ENCODE measurements around the gene LCE6A. TPM values are rescaled to one million over a fixed set of nuclear protein-coding genes. Genes with fewer than 3 reads are reported as not detected.

LCE6A gene
- polyA plus RNA-seq, 12 donors: not detected

DNA sequence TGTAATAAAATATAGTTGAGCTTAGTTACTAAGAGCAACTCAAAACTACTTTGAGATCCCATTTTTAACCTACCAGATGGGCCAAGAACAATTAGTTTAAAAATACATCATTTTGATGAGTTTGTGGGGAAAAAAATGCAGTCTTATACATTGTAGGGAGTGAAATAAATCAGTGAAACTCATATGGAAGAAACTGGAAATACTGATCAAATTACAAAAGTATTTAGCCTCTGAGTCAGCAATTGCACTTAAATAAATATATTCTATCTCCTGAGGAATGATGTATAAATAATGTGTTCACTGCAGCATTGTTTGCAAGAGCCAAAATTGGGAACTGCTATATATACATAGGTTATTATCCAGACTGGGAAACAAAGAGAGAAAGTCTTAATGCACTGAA lies 30.8 kb downstream of the LCE6A start:
- no peak for DNase-seq

DNA sequence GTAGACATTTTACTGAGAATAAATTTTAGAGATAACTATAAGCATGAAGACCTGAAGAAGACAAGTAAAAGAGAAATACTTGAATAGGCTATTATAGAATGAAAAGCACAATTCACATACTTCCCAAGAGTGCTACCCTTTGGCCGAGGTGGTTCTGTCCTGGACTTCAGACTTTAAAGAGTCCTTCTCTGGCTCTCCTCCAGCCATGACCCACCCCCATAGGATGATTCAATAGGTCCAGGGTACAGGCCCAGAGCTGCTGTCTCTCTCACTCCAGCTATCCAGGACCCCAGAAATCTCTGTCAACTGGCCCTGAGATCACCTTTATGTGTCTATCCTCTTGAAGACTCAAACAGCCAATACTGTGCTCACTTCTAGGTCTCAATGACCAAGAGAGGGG lies 34.2 kb downstream of the LCE6A start:
- no peak for DNase-seq

DNA sequence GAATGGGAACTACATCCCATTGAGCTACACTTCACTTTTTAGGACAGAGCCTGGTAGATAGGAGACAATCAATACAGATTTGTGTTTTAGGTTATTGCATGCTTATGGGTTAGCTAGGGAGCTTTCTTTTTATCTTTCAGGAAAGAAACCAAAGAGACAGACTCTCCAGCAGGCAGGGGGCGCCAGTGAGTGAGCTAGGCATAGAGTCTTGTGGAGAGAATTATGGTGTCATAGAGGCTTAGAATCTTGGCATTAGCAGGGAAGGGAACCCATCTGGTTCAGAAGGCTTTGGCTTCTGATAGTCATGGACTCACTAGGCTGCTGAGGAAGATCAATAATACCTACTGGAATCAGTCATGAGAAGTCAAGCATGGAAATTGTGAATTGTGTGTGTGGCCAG lies 35.4 kb downstream of the LCE6A start, which contains the start of gene SMCP:
Gene SMCP, plus strand, starts transcription at position 281 of the 400 bp plus-strand sequence. CDS start 6,101 bp downstream, outside the sequence.
- no peak for DNase-seq

DNA sequence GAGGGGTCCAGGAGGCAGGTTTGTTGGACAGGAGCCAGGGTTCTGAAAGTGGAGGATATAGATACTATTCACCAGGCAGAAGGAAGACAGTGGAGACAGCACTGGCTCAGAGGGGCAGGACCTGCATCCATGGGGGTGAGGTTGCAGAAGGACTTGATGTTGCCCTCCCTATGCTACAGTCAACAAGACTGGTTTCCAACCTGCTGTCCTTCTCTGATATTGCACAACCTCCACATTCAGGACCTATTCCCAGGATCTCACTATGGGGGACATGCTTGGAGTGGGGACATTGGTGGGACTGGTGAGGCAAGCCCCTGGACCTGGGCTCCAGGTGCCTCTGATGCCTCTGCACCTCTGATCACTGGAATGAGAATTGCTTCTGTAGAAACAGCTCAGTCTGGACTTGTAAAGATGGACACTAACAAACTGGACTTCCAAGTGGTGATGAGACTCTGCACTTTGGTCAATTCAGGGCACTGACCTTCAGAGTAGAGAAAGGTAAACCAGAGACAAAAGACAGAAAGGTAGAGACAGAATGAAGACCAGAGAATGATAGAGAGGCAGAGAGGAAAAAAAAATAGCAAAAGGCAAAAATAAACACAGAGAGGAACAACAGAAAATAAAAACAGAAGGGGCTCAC lies 37.0 kb downstream of the LCE6A start:
- DNase-seq: no peak

DNA sequence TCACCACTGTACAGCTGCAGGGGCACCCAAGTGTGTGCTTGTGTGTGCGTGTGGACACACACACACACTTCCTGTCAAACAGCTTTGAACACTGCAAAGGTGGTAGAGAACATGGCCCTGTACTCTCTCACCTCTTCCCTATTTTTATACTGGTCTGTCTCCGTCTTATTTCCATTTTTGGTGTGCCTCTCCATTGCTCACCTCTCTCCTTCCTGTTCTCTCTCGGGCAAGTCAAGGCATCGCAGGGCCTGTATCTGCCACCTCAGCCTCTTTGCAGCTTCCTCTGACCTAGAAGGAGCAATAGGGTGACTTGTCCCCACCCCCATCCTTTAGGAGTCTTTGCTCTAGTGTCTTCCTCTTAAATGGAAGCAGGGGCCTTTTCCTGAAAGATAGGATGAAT lies 37.7 kb downstream of the LCE6A start:
- DNase-seq: no peak

DNA sequence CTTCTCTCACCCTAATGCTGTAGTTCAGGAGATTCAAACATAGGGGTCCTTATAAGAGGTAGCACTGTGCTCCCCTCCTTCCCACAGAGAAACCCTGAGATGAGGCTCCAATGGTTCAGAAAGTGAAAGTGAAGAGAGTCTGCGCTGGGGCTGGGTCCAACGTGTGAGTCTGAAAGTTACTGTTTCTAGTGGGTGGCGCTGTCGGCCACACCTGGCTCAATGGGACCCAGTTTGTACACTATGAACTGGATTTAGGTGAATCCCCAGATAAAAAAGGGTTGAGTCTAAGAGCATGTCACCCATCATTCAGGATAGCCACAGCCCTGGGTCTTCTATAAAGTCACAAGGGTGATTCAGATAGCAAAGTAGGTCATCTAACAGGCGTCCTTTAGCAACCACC lies 38.3 kb downstream of the LCE6A start:
- no peak for DNase-seq

DNA sequence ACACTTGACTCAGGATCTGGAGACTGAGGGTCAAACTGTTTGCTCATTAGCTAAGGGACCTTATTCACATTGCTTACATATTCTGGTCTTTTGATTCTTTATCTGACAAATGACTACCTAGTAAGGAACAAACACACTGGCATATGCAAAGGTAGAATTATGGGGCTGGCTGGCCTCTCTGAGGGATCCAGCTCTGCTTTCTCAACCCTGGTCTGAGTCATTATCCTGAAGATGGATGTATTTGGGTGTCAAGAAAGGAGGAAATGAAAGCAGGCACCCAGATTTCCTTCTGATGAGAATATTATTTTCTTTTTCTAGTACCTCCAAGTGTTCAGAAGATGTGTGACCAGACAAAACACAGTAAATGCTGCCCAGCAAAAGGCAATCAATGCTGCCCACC lies 41.4 kb downstream of the LCE6A start:
- DNase-seq: no peak

DNA sequence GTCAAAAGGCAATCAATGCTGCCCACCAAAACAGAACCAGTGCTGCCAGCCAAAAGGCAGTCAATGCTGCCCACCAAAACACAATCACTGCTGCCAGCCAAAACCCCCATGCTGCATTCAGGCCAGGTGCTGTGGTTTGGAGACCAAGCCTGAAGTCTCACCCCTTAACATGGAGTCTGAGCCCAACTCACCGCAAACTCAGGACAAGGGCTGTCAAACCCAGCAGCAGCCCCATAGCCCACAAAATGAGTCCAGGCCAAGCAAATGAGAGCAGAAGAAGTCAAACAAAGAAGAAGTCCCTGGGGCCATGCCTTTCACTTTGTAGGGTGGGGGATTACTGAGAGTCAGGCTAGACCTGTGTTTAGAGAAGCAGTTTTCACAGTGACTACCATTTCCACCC lies 41.9 kb downstream of the LCE6A start:
- DNase-seq: no peak

DNA sequence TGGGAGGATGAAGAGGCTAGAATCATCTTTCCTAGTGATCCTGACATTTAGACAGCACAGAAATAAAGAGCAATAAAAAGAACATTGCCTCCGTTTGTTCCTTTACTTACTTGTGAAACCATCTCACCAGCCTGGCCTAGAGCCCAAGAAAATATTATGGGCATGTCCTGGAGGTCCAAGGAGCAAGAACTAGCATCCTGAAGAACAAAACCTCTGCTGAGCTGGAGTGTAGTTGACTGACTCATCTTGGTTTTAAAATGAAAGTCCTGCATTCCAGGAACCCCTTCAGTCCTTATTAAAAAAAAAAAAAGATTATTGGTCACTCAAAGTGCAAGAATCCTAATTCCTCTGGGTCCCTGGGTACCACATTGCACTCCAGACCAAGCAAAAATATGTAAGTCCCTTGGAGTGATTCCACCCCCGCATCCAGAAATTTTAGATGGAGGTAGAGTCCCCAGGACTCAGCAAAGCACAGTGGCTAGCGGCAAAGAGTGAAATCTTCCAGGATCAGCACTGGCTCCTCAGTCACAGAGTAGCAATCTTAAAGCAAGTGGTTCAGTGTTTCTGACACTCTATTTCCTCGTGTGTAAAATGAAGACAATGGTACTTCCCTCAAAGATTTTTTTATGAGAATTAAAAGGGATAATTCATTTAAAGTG lies 42.4 kb downstream of the LCE6A start:
- DNase-seq: no peak

DNA sequence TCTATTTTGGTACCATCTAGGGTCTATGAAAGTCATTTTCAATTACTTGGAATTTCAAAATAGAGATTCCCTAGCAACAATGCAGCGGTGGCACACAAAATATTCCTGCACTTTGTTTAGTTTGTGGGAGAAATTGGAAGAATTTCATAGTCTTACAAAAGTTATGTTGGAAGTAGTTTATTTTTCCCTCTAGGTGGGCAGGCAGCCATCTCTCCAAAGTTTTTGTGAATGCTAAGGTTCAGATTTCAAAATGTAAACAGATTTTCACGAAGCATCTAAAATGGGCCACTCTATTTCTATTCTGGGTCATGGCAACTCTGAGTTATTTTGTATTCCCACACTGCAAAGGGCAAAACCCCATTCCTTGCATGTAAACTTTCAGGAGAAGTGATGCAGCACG lies 43.4 kb downstream of the LCE6A start:
- no peak for DNase-seq

DNA sequence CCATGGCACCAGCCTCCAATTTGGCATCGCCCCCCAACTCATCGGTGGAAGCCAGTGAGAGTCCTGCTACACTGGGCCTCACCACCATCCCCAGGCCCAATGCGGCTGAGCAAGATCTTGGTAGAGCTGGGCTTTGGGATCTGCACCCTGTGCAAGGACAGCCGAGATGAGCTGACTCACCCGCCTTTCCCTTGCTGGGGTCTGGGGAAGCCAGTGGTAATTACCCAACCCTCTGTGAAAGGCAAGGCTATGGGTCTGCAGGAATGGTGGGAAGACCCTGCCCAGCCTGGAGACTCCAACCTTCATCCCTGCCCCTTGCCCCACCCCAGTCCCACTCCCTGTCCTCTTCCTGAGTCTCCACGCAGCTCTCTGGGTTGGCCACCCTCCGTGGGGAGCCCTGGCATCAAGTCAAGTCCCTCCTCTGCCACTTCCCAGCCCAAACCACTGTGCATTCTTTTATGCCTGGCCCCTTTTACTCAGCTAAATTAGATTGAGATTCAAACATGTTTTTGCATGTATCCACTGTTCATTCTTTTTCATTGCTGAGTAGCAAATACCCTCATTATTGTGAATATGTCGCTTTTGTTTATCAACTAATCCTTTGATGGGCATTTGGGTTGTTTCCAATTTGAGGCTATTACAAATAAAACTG lies 44.2 kb downstream of the LCE6A start:
- no peak for DNase-seq

DNA sequence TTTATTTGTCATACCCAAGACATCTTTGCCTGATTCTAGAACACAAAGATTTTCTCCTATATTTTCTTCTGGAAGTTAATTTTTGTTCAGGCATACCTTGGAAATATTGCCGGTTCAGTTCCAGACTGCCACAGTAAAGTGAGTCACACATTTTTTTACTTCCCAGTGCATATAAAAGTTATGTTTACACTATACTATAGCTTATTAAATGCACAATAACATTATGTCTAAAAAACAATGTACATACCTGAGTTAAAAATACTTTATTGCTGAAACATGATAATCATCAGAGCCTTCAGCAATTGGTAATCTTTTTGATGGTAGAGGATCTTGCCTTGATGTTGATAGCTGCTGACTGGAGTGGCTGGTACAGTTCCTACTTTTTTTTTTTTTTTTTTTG lies 45.5 kb downstream of the LCE6A start:
- DNase-seq: no peak

Other genes with a start within 250 kb of the LCE6A start
- gene LCE3C, start 242.6 kb upstream of the LCE6A start, polyA plus RNA-seq (ENCODE audit: insufficient read length in 12 of 12): not detected
- gene LCE3B, start 229.0 kb upstream of the LCE6A start, polyA plus RNA-seq (ENCODE audit: insufficient read length in 12 of 12): not detected
- gene LCE3A, start 219.8 kb upstream of the LCE6A start, polyA plus RNA-seq (ENCODE audit: insufficient read length in 12 of 12): not detected
- gene LCE2D, start 179.5 kb upstream of the LCE6A start, polyA plus RNA-seq (ENCODE audit: insufficient read length in 12 of 12): not detected
- gene LCE2C, start 167.6 kb upstream of the LCE6A start, polyA plus RNA-seq (ENCODE audit: insufficient read length in 12 of 12): not detected
- not detected for gene LCE2B, start 156.7 kb upstream of the LCE6A start, polyA plus RNA-seq (ENCODE audit: insufficient read length in 12 of 12)
- gene LCE2A, start 144.5 kb upstream of the LCE6A start, polyA plus RNA-seq (ENCODE audit: insufficient read length in 12 of 12): not detected
- not detected for gene LCE4A, start 134.7 kb upstream of the LCE6A start, polyA plus RNA-seq (ENCODE audit: insufficient read length in 12 of 12)
- under 1 TPM in 1 of 12 donors, not detected in 11; 0.07 TPM for gene KPRP, start 84.8 kb upstream of the LCE6A start, polyA plus RNA-seq (ENCODE audit: insufficient read length in 12 of 12)
- not detected for gene LCE1F, start 67.7 kb upstream of the LCE6A start, polyA plus RNA-seq (ENCODE audit: insufficient read length in 12 of 12)
- not detected for gene LCE1E, start 56.6 kb upstream of the LCE6A start, polyA plus RNA-seq (ENCODE audit: insufficient read length in 12 of 12)
- gene LCE1D, start 46.1 kb upstream of the LCE6A start, polyA plus RNA-seq (ENCODE audit: insufficient read length in 12 of 12): not detected
- not detected for gene LCE1C, start 36.2 kb upstream of the LCE6A start, polyA plus RNA-seq (ENCODE audit: insufficient read length in 12 of 12)
- not detected for gene LCE1B, start 30.9 kb upstream of the LCE6A start, polyA plus RNA-seq (ENCODE audit: insufficient read length in 12 of 12)
- gene LCE1A, start 15.4 kb upstream of the LCE6A start, polyA plus RNA-seq (ENCODE audit: insufficient read length in 12 of 12): not detected
- gene LCE7A, start 17.1 kb downstream of the LCE6A start, polyA plus RNA-seq (ENCODE audit: insufficient read length in 12 of 12): not detected
- gene SMCP, start 35.5 kb downstream of the LCE6A start, polyA plus RNA-seq (ENCODE audit: insufficient read length in 12 of 12): not detected
- 10 to 100 TPM in 2 of 12 donors, 1 to 10 TPM in 1, under 1 TPM in 2, not detected in 7; 0.08 to 36.1 (median 1.9) TPM for gene IVL, start 65.7 kb downstream of the LCE6A start, polyA plus RNA-seq (ENCODE audit: insufficient read length in 12 of 12)
- not detected for gene SPRR5, start 104.3 kb downstream of the LCE6A start, polyA plus RNA-seq (ENCODE audit: insufficient read length in 12 of 12)
- gene SPRR4, start 127.8 kb downstream of the LCE6A start, polyA plus RNA-seq (ENCODE audit: insufficient read length in 12 of 12): not detected
- 1 to 10 TPM in 3 of 12 donors, not detected in 9; 1.5 to 3.9 (median 2.0) TPM for gene SPRR1A, start 141.2 kb downstream of the LCE6A start, polyA plus RNA-seq (ENCODE audit: insufficient read length in 12 of 12)
- 100 to 1,000 TPM in 1 of 12 donors, 10 to 100 TPM in 2, 1 to 10 TPM in 1, under 1 TPM in 1, not detected in 7; 0.97 to 142 (median 41.0) TPM for gene SPRR3, start 158.9 kb downstream of the LCE6A start, polyA plus RNA-seq (ENCODE audit: insufficient read length in 12 of 12)
- 10 to 100 TPM in 1 of 12 donors, 1 to 10 TPM in 2, not detected in 9; 4.0 to 32.6 (median 8.2) TPM for gene SPRR1B, start 188.3 kb downstream of the LCE6A start, polyA plus RNA-seq (ENCODE audit: insufficient read length in 12 of 12)
- gene SPRR2D, start 198.3 kb downstream of the LCE6A start, polyA plus RNA-seq (ENCODE audit: insufficient read length in 12 of 12): under 1 TPM in 1 of 12 donors, not detected in 11; 0.76 TPM
- gene SPRR2A, start 214.7 kb downstream of the LCE6A start, polyA plus RNA-seq (ENCODE audit: insufficient read length in 12 of 12): under 1 TPM in 1 of 12 donors, not detected in 11; 0.59 TPM
- gene SPRR2B, start 228.8 kb downstream of the LCE6A start, polyA plus RNA-seq (ENCODE audit: insufficient read length in 12 of 12): under 1 TPM in 1 of 12 donors, not detected in 11; 0.34 TPM

Measured in muscle of arm (tissue), 12 donors.